Measurements from ENCODE around the gene FANCC. TPM values are rescaled to one million over a fixed set of nuclear protein-coding genes. Genes with fewer than 3 reads are reported as not detected.
"Not testable (repeated sequence)": the region's sequence is repeated elsewhere in the genome, so short reads cannot be mapped to it uniquely, and the experiment has no call there.

The FANCC gene
- total RNA-seq, 2 experiments from 2014 or later, result 18.4 to 18.8 TPM

GRCh38 chr9:95203019-95203418 is 114.5 kb downstream of the FANCC start:
- H3K27me3 Mint-ChIP-seq; ATAC-seq; DNase-seq; H3K36me3 Mint-ChIP-seq; H3K9me3 Mint-ChIP-seq (ENCODE audit: low read depth); H3K4me1 Mint-ChIP-seq; H3K27ac Mint-ChIP-seq; H3K4me3 Mint-ChIP-seq: not testable (repeated sequence)
- CTCF ChIA-PET, result interaction anchor here (1.0 kb wide), 1 partner anchor 13 kb away, joined by 3 read pairs; no protein-coding TSS in a partner anchor

GRCh38 chr9:95202076-95202681 is 115.3 kb downstream of the FANCC start:
- no peak for ATAC-seq
- CTCF ChIA-PET, result interaction anchor here (1.0 kb wide), 1 partner anchor 12 kb away, joined by 3 read pairs; no protein-coding TSS in a partner anchor
- no peak overlapping the region for H3K27ac Mint-ChIP-seq
- no peaks in the 10 kb centered on the region for H3K9me3 Mint-ChIP-seq (ENCODE audit: low read depth)
- no peak for DNase-seq
- H3K36me3 Mint-ChIP-seq, result peaks cover 1% of the 10 kb centered on the region
- H3K27me3 Mint-ChIP-seq, result no peaks in the 10 kb centered on the region
- no peaks in the 10 kb centered on the region for H3K4me1 Mint-ChIP-seq
- H3K4me3 Mint-ChIP-seq, result no peak overlapping the region

DNA sequence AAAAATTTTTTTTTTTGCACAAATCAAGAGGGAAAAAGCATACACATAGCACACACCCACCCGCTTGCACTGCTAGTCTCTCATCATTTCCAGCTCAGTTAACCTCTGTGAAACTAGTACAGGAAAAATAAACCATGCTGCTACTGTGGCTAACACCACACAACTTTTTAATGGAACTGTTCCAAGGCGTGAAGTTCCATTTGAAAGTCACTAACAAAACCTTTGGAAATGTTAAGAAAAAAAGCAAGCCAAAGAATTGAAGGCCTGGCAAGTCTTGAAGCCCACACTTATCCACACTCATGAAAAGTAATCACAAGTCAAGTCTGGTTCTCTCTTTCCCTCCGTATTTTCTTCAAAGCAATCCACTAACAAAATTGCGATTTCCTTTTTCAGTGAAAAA is 116.3 kb downstream of the FANCC start:
- Mint-ChIP-seq H3K9me3 (ENCODE audit: low read depth) (no peaks in the 10 kb centered on the region), H3K27me3 (no peaks in the 10 kb centered on the region), H3K27ac (no peak overlapping the region), H3K36me3 (peaks cover 1% of the 10 kb centered on the region), H3K4me3 (no peak overlapping the region), H3K4me1 (no peaks in the 10 kb centered on the region)
- CTCF ChIA-PET, result no interaction called here
- ATAC-seq, result no peak
- DNase-seq, result no peak

DNA sequence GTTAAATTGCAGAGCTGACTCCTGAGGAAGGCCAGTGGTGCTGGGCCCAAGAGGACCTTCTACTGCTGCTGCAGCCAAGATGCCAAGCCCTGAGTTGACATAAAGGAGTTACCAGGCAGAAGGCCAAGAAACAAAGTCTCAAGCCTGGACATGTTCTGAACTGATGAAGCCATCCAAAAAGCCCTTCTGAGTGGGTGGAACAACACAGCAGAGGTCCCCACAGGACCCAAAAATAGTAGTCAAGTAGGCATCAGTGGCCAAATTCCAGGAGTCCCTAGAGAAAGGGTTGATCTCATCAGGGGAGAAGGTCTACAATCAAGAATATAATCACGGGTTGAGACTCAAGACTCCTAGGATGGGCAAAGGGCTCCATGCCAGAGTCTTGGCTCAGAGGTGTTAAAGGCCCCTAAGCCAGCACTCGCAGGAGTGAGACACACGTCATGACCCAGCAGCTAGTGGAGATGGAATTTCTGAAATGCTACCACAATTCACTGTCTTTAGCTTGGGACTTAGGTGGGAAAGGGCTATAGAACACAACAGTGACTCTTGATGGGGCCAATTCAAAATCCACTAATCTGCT is 119.7 kb downstream of the FANCC start:
- Mint-ChIP-seq H3K27me3 (no peaks in the 10 kb centered on the region), H3K4me3 (no peak overlapping the region), H3K27ac (no peak overlapping the region), H3K36me3 (peaks cover 4% of the 10 kb centered on the region), H3K9me3 (ENCODE audit: low read depth) (no peaks in the 10 kb centered on the region), H3K4me1 (no peaks in the 10 kb centered on the region)
- CTCF ChIA-PET, result no interaction called here
- DNase-seq (no peak), ATAC-seq (no peak)

- H3K4me3 Mint-ChIP-seq, result no peak overlapping the region
- H3K4me1 Mint-ChIP-seq, result peaks cover 24% of the 10 kb centered on the region
- H3K27me3 Mint-ChIP-seq, result no peaks in the 10 kb centered on the region
- no peak overlapping the region for H3K27ac Mint-ChIP-seq
- DNase-seq, result no peak
- no peaks in the 10 kb centered on the region for H3K9me3 Mint-ChIP-seq (ENCODE audit: low read depth)
- peaks cover 3% of the 10 kb centered on the region for H3K36me3 Mint-ChIP-seq
- ATAC-seq, result no peak
- CTCF ChIA-PET, result no interaction called here
Observed at GRCh38 chr9:95193480-95193879, 124.0 kb downstream of the FANCC start.

DNA sequence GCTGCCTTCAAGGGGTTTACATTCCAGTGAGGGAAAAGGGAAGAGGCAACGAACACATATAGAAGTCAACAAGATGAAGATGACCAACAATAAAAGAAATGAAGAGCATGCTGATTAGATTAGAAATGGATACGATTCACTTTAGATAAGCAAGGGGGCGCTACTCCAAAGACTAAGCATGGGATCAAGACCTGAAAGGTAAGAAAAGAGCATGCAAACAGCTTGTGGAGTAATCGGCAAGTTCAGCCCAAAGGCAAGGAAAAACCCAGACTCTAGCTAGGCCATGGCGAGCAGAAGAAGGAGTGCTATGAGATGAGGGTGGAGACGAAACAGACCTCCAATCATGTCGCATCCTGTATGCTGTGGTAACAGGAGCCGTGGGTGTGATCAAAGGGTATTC is 124.4 kb downstream of the FANCC start:
- Mint-ChIP-seq H3K27me3 (no peaks in the 10 kb centered on the region), H3K27ac (no peak overlapping the region), H3K4me1 (peaks cover 28% of the 10 kb centered on the region), H3K4me3 (no peak overlapping the region), H3K36me3 (peaks cover 3% of the 10 kb centered on the region), H3K9me3 (ENCODE audit: low read depth) (no peaks in the 10 kb centered on the region)
- ATAC-seq (no peak), DNase-seq (no peak)
- CTCF ChIA-PET, result no interaction called here

DNA sequence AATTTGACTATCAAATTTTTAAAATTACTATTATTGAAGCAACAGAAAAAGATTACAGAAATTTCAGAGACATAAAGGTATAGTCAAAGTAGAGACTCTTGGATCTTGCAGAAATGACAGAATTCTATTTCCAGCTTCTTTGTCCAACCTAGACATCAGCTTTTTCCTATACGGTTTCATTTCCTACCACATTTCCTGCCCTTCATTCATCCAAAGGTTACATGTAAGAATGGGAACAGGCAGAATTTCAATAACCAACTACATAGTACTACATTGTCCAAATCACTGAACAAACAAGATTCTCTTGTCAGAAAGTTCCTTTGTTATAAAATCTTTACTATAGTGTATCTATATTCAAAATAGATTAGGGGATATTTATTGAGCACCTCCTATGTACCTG is 124.9 kb downstream of the FANCC start:
- Mint-ChIP-seq H3K4me1 (peaks cover 28% of the 10 kb centered on the region), H3K4me3 (no peak overlapping the region), H3K27me3 (no peaks in the 10 kb centered on the region), H3K36me3 (peaks cover 3% of the 10 kb centered on the region), H3K27ac (no peak overlapping the region), H3K9me3 (ENCODE audit: low read depth) (no peaks in the 10 kb centered on the region)
- DNase-seq (no peak), ATAC-seq (no peak)
- CTCF ChIA-PET, result interaction anchor here (1.6 kb wide), 1 partner anchor 25 kb away, joined by 3 read pairs; no protein-coding TSS in a partner anchor

- Mint-ChIP-seq H3K4me1 (peaks cover 28% of the 10 kb centered on the region), H3K4me3 (no peak overlapping the region), H3K36me3 (peaks cover 3% of the 10 kb centered on the region), H3K27ac (peak overlapping the region; percentile 75), H3K9me3 (ENCODE audit: low read depth) (no peaks in the 10 kb centered on the region), H3K27me3 (no peaks in the 10 kb centered on the region)
- DNase-seq (no peak), ATAC-seq (no peak)
- CTCF ChIA-PET, result interaction anchor here (0.7 to 1.6 kb wide), 3 partner anchors 12 to 82 kb away, joined by 3 to 5 read pairs (median 3); no protein-coding TSS in a partner anchor
Observed at GRCh38 chr9:95190413-95190812, 127.1 kb downstream of the FANCC start.

DNA sequence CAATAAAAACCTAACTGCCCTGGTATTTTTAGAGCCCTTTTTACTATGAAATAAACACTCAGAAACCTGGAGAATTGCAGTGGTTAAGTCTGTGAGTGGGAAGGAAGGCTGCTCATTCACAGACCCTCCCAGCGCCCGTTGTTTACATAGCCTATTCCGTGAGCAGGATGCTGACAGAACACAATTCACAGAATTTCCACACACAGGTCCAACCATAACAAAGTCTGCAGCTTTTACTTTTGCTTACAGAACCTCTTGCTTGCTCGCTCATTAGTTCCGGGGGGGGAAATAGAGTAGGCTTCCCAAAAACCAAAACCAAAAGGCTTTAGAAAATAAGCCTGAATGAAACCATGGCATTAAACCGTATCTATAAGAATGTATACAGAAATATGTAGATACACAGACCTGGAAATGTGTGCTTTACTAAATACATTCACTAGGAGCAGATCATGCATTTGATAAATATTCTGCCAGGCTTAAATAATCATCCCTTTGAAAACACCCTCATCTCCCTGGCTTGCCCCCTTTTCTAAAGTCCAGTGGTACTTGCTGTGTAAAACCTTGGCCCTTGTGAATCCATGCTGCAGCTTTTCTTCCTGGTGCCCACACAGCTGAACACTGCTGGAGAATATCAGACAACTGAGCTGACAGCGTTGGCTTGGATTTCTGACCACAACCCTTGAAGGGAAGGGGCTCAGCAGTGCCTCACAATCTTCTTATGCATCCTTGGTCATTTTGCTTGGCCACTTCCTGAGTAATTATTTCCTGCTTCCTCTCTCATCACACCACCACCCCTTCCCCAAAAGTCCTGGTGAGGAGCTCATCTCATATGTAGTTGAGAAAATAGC is 128.0 kb downstream of the FANCC start:
- Mint-ChIP-seq H3K36me3 (no peaks in the 10 kb centered on the region), H3K4me1 (peaks cover 28% of the 10 kb centered on the region), H3K27me3 (no peaks in the 10 kb centered on the region), H3K4me3 (peak overlapping the region; percentile 27), H3K27ac (peak overlapping the region; percentile 75), H3K9me3 (ENCODE audit: low read depth) (no peaks in the 10 kb centered on the region)
- DNase-seq (peak; percentile 47), ATAC-seq (peak; percentile 80)
- CTCF ChIA-PET, result interaction anchor here (0.7 to 1.6 kb wide), 3 partner anchors 13 to 83 kb away, joined by 3 to 5 read pairs (median 3); no protein-coding TSS in a partner anchor

GRCh38 chr9:95188459-95188858 is 129.1 kb downstream of the FANCC start:
- no peak for ATAC-seq
- no peaks in the 10 kb centered on the region for H3K36me3 Mint-ChIP-seq
- CTCF ChIA-PET, result no interaction called here
- no peak overlapping the region for H3K27ac Mint-ChIP-seq
- H3K4me1 Mint-ChIP-seq, result peaks cover 28% of the 10 kb centered on the region
- no peaks in the 10 kb centered on the region for H3K9me3 Mint-ChIP-seq (ENCODE audit: low read depth)
- no peak for DNase-seq
- H3K4me3 Mint-ChIP-seq, result no peak overlapping the region
- H3K27me3 Mint-ChIP-seq, result no peaks in the 10 kb centered on the region

GRCh38 chr9:95185956-95186355 is 131.6 kb downstream of the FANCC start:
- Mint-ChIP-seq H3K27me3 (no peaks in the 10 kb centered on the region), H3K4me1 (peaks cover 27% of the 10 kb centered on the region), H3K27ac (no peak overlapping the region), H3K36me3 (no peaks in the 10 kb centered on the region), H3K9me3 (ENCODE audit: low read depth) (no peaks in the 10 kb centered on the region), H3K4me3 (no peak overlapping the region)
- DNase-seq (no peak), ATAC-seq (no peak)
- CTCF ChIA-PET, result no interaction called here

- Mint-ChIP-seq H3K9me3 (ENCODE audit: low read depth) (no peaks in the 10 kb centered on the region), H3K27ac (no peak overlapping the region), H3K4me3 (no peak overlapping the region), H3K27me3 (no peaks in the 10 kb centered on the region), H3K4me1 (peaks cover 2% of the 10 kb centered on the region), H3K36me3 (no peaks in the 10 kb centered on the region)
- CTCF ChIA-PET, result interaction anchor here (0.6 kb wide), 1 partner anchor 1049 kb away, joined by 3 read pairs; no protein-coding TSS in a partner anchor
- DNase-seq, result no peak
- ATAC-seq, result no peak
Observed at GRCh38 chr9:95182854-95183563, 134.5 kb downstream of the FANCC start.

GRCh38 chr9:95181835-95182234 is 135.7 kb downstream of the FANCC start:
- Mint-ChIP-seq H3K9me3 (ENCODE audit: low read depth) (no peaks in the 10 kb centered on the region), H3K27me3 (no peaks in the 10 kb centered on the region), H3K4me1 (peaks cover 2% of the 10 kb centered on the region), H3K4me3 (no peak overlapping the region), H3K27ac (no peak overlapping the region), H3K36me3 (no peaks in the 10 kb centered on the region)
- CTCF ChIA-PET, result no interaction called here
- ATAC-seq, result no peak
- DNase-seq, result no peak
